H1 (cell line): Measurements from ENCODE around the gene TEX10. TPM values are rescaled to one million over a fixed set of nuclear protein-coding genes. Genes with fewer than 3 reads are reported as not detected.

Experiments
- CTCF ChIA-PET: fragments of 300-600 bp; sonication (Branson Sonifier 250); formaldehyde crosslinking; loops from one replicate; lab custom pipeline; 2021; ENCODE audit not compliant: partially characterized antibody; lab: Charles Lee
- POLR2A ChIA-PET: fragments of 300-600 bp; sonication (Branson Sonifier 250); formaldehyde crosslinking; loops from one replicate; lab custom pipeline; 2021; ENCODE audit warnings: inconsistent platforms; ENCODE audit not compliant: partially characterized antibody; lab: Charles Lee
- DNase-seq, 2 experiments: peaks; one replicate each; pipeline versions ENCODE4 v3.0.0 to v3.0.0-alpha.2; 2010 to 2022; ENCODE audit warnings: low spot score in 2 of 2, low read depth in 1 of 2, mixed read lengths in 1 of 2
- FAIRE-seq: peaks from 2 replicates; lab custom pipeline; 2011; peaks lifted over from hg19 to GRCh38; lab: Jason Lieb, UNC
- H2AFZ ChIP-seq: 2 replicates; pipeline ENCODE4 v1.8.1; 2012; ENCODE audit warnings: low read length, inconsistent platforms
- H2AK5ac ChIP-seq: 2 replicates; pipeline ENCODE4 v1.6.1; 2013; ENCODE audit warnings: low read depth, low read length
- H2BK120ac ChIP-seq: replicated peaks from 2 replicates; pipeline ENCODE3; 2013; ENCODE audit warnings: low read depth, low read length, inconsistent platforms
- H2BK12ac ChIP-seq: 2 replicates; pipeline ENCODE4 v1.6.1; 2013; ENCODE audit warnings: low read depth, low read length
- H2BK15ac ChIP-seq: 2 replicates; pipeline ENCODE4 v1.6.1; 2013; ENCODE audit warnings: low read length
- H2BK20ac ChIP-seq: 2 replicates; pipeline ENCODE4 v1.6.1; 2013; ENCODE audit warnings: low read length
- H2BK5ac ChIP-seq: 2 replicates; pipeline ENCODE4 v1.6.1; 2013; ENCODE audit warnings: low read depth, low read length
- H3K14ac ChIP-seq: 2 replicates; pipeline ENCODE4 v1.6.1; 2013; ENCODE audit warnings: inconsistent platforms; ENCODE audit not compliant: insufficient read length
- H3K18ac ChIP-seq: 2 replicates; pipeline ENCODE4 v1.6.1; 2013; ENCODE audit warnings: low read length; ENCODE audit errors: extremely low read depth
- H3K23ac ChIP-seq: 2 replicates; pipeline ENCODE4 v1.6.1; 2013; ENCODE audit warnings: inconsistent platforms; ENCODE audit not compliant: insufficient read length
- H3K23me2 ChIP-seq: 2 replicates; pipeline ENCODE4 v1.6.1; 2013; ENCODE audit warnings: low read depth, low read length
- H3K27ac ChIP-seq: 2 replicates; pipeline ENCODE4 v1.6.1; 2011; ENCODE audit warnings: low read depth, low read length, inconsistent platforms
- H3K27me3 ChIP-seq, 4 experiments: replicated peaks in 1 of 4; 1 replicate in 1 of 4; 2 replicates in 3 of 4; pipeline versions ENCODE4 v1.6.1 to v1.8.1; 2011 to 2013; ENCODE audit warnings: low read length in 3 of 4, mild to moderate bottlenecking in 3 of 4, inconsistent platforms in 2 of 4, mixed read lengths in 2 of 4, moderate library complexity in 1 of 4; ENCODE audit not compliant: control insufficient read depth in 3 of 4, insufficient read depth in 3 of 4; ENCODE audit errors: extremely low read depth in 1 of 4
- H3K36me3 ChIP-seq, 4 experiments: 2 replicates each; pipeline versions ENCODE4 v1.6.1 to v1.8.1; 2011 to 2013; ENCODE audit warnings: mild to moderate bottlenecking in 4 of 4, low read length in 3 of 4, moderate library complexity in 2 of 4, control low read depth in 1 of 4, inconsistent platforms in 1 of 4; ENCODE audit not compliant: insufficient read depth in 4 of 4, control insufficient read depth in 2 of 4
- H3K4ac ChIP-seq: replicated peaks from 2 replicates; pipeline ENCODE3; 2013; ENCODE audit warnings: low read length, low read depth, mixed read lengths, inconsistent platforms; ENCODE audit not compliant: insufficient read length
- H3K4me1 ChIP-seq, 4 experiments: replicated peaks in 1 of 4; 1 replicate in 1 of 4; 2 replicates in 3 of 4; pipeline versions ENCODE4 v1.6.1 to v1.8.1; 2011 to 2013; ENCODE audit warnings: low read length in 3 of 4, inconsistent platforms in 2 of 4, mixed read lengths in 1 of 4; ENCODE audit not compliant: insufficient read depth in 4 of 4, control insufficient read depth in 3 of 4
- H3K4me2 ChIP-seq, 2 experiments: 2 replicates each; pipeline versions ENCODE4 v1.6.1 to v1.8.1; 2011 to 2013; ENCODE audit warnings: low read depth in 2 of 2, low read length in 2 of 2, control low read depth in 1 of 2, inconsistent platforms in 1 of 2, mild to moderate bottlenecking in 1 of 2; ENCODE audit not compliant: insufficient read depth in 1 of 2
- H3K4me3 ChIP-seq, 4 experiments: fragments of 200-600, 300-600 bp in 1 of 4; sonication (generic), shearing (Covaris generic), sonication (Bioruptor Twin) in 1 of 4; 2 replicates each; pipeline versions ENCODE4 v1.5.1 to v1.8.1; 2011 to 2016; ENCODE audit warnings: low read length in 4 of 4, low read depth in 3 of 4, control low read depth in 2 of 4, inconsistent platforms in 2 of 4, mild to moderate bottlenecking in 2 of 4, mixed read lengths in 1 of 4, moderate library complexity in 1 of 4; ENCODE audit not compliant: insufficient read depth in 2 of 4; ENCODE audit errors: extremely low read depth in 1 of 4
- H3K56ac ChIP-seq: replicated peaks from 2 replicates; pipeline ENCODE3; 2013; ENCODE audit warnings: low read depth, mild to moderate bottlenecking, mixed read lengths, low read length, inconsistent platforms; ENCODE audit not compliant: insufficient read length
- H3K79me1 ChIP-seq: 2 replicates; pipeline ENCODE4 v1.6.1; 2013; ENCODE audit warnings: low read depth, low read length, control low read depth
- H3K79me2 ChIP-seq, 2 experiments: 2 replicates each; pipeline versions ENCODE4 v1.6.1 to v1.8.1; 2012 to 2013; ENCODE audit warnings: low read length in 2 of 2, mild to moderate bottlenecking in 2 of 2, inconsistent platforms in 1 of 2; ENCODE audit not compliant: insufficient read depth in 2 of 2, control insufficient read depth in 1 of 2
- H3K9ac ChIP-seq, 4 experiments: replicated peaks in 1 of 4; 1 replicate in 1 of 4; 2 replicates in 3 of 4; pipeline versions ENCODE4 v1.6.1 to v1.8.1; 2011 to 2013; ENCODE audit warnings: low read depth in 3 of 4, low read length in 3 of 4, control low read depth in 2 of 4, mild to moderate bottlenecking in 2 of 4, moderate library complexity in 2 of 4, inconsistent platforms in 1 of 4; ENCODE audit errors: extremely low read depth in 1 of 4
- H3K9me3 ChIP-seq, 2 experiments: 2 replicates each; pipeline versions ENCODE4 v1.6.1 to v1.8.1; 2012 to 2013; ENCODE audit warnings: mild to moderate bottlenecking in 2 of 2, moderate library complexity in 2 of 2, control low read depth in 1 of 2, inconsistent platforms in 1 of 2, low read depth in 1 of 2, low read length in 1 of 2, mixed read lengths in 1 of 2; ENCODE audit not compliant: insufficient read depth in 2 of 2
- H4K20me1 ChIP-seq, 2 experiments: replicated peaks in 1 of 2; 2 replicates each; pipeline versions ENCODE3 to v1.8.1; 2011 to 2013; ENCODE audit warnings: inconsistent platforms in 2 of 2, low read length in 2 of 2, mild to moderate bottlenecking in 1 of 2; ENCODE audit not compliant: insufficient read depth in 2 of 2, control insufficient read depth in 1 of 2
- H4K5ac ChIP-seq: 2 replicates; pipeline ENCODE4 v1.6.1; 2013; ENCODE audit warnings: low read length, low read depth, mixed read lengths, inconsistent platforms; ENCODE audit not compliant: insufficient read length
- H4K8ac ChIP-seq: 2 replicates; pipeline ENCODE4 v1.8.0; 2013; ENCODE audit warnings: mild to moderate bottlenecking, moderate library complexity, low read length, inconsistent platforms; ENCODE audit not compliant: insufficient read depth; ENCODE audit errors: extremely low read depth
- H4K91ac ChIP-seq: replicated peaks from 2 replicates; pipeline ENCODE3; 2013; ENCODE audit warnings: low read length, mixed read lengths, inconsistent platforms; ENCODE audit not compliant: insufficient read length
- ASH2L ChIP-seq: fragments of 200-600, 300-600 bp; sonication (generic); IDR thresholded peaks from one replicate; pipeline ENCODE4 v1.7.1; 2017; ENCODE audit warnings: low read length
- BACH1 ChIP-seq: IDR thresholded peaks from 2 replicates; pipeline ENCODE4 v1.6.1; 2012; ENCODE audit warnings: low read length, improper control_type of control experiment
- BCL11A ChIP-seq, 2 experiments: IDR thresholded peaks; one replicate each; pipeline ENCODE4 v1.6.1; 2011; ENCODE audit warnings: low read depth in 2 of 2, low read length in 2 of 2, mild to moderate bottlenecking in 2 of 2
- CBX5 ChIP-seq: fragments of 300-800, 300-1000 bp; sonication (generic); IDR thresholded peaks from 2 replicates; pipeline ENCODE4 v1.7.1; 2016; ENCODE audit warnings: antibody characterized with exemption, low read length, low read depth
- CBX8 ChIP-seq: fragments of 300-800, 300-1000 bp; sonication (generic); IDR thresholded peaks from 2 replicates; pipeline ENCODE4 v1.7.1; 2016; ENCODE audit warnings: low read depth, low read length, borderline replicate concordance
- CHD1 ChIP-seq: IDR thresholded peaks from 2 replicates; pipeline ENCODE4 v1.6.1; 2012; ENCODE audit warnings: low read depth, low read length, improper control_type of control experiment
- CHD2 ChIP-seq: IDR thresholded peaks from 2 replicates; pipeline ENCODE4 v1.6.1; 2012; ENCODE audit warnings: low read length, improper control_type of control experiment
- JUND ChIP-seq: IDR thresholded peaks from 2 replicates; pipeline ENCODE4 v1.6.1; 2011; ENCODE audit warnings: mild to moderate bottlenecking, improper control_type of control experiment, low read length
- KDM4A ChIP-seq: IDR thresholded peaks from one replicate; pipeline ENCODE4 v1.7.1; 2012; ENCODE audit warnings: low read depth, mild to moderate bottlenecking, moderate library complexity, low read length, inconsistent platforms; ENCODE audit not compliant: severe bottlenecking
- MAX ChIP-seq: IDR thresholded peaks from 2 replicates; pipeline ENCODE4 v1.6.1; 2012; ENCODE audit warnings: inconsistent platforms
- RNF2 ChIP-seq: fragments of 200-900, 300-1000 bp; sonication (generic); IDR thresholded peaks from 2 replicates; pipeline ENCODE4 v1.7.1; 2016; ENCODE audit warnings: borderline replicate concordance, low read depth, mild to moderate bottlenecking, antibody characterized with exemption, low read length; ENCODE audit not compliant: poor library complexity, severe bottlenecking; ENCODE audit errors: missing control alignments
- TAF7 ChIP-seq: optimal IDR thresholded peaks from 2 replicates; pipeline ENCODE3; 2011; ENCODE audit warnings: low read depth, mild to moderate bottlenecking, inconsistent platforms, low read length, moderate library complexity, borderline replicate concordance
- USF2 ChIP-seq: IDR thresholded peaks from 2 replicates; pipeline ENCODE4 v1.6.1; 2011; ENCODE audit warnings: low read length, improper control_type of control experiment
- WGBS, 2 experiments: shearing (Covaris generic) in 1 of 2; methylation state at CpG; one replicate each; pipeline versions ENCODE4 v1.1.6 to v1.1.7; 2013 to 2015; ENCODE audit warnings: low lambda C conversion rate in 2 of 2, mixed read lengths in 2 of 2, inconsistent platforms in 1 of 2, low coverage in 1 of 2, missing lambda C conversion rate in 1 of 2; ENCODE audit not compliant: insufficient replicate concordance in 2 of 2, insufficient coverage in 1 of 2, insufficient read length in 1 of 2; ENCODE audit errors: extremely low coverage in 1 of 2, missing lambda C conversion rate in 1 of 2; 5-methylcytosine and 5-hydroxymethylcytosine counted together
- polyA plus RNA-seq, 7 experiments: library from polyadenylated mRNA; depleted of rRNA in 3 of 7; stranded (reverse) in 5 of 7; unstranded in 2 of 7; fragments of >200 nt in 5 of 7; fragments of 200-250 nt in 2 of 7; gene quantifications; 1 replicate in 5 of 7; 2 replicates in 1 of 7; 4 replicates in 1 of 7; pipeline versions ENCODE4 v1.2.1 to v1.2.3, GENCODE V29; 2011 to 2013; ENCODE audit warnings: missing spikeins in 2 of 7, mixed read lengths in 2 of 7
- total RNA-seq: library from RNA; stranded (reverse); fragmentation: NEBNext Ultra II Directional; extraction: Animal tissue kit (Norgen Biotek cat#: 25700); gene quantifications from 2 replicates; pipeline ENCODE4 v1.2.1, GENCODE V29; 2021

Gene TEX10
- total and polyA plus RNA-seq, 2 of the 8 experiments (the other 6 are each of a cell fraction or from before 2014, with no cell fraction given) = 46.9 to 81.0 TPM

GRCh38 chr9:100366121-100366520 is 13.4 kb upstream of the TEX10 start:
- Histone ChIP-seq H3K4me2 (no peak overlapping the region), H2BK15ac (no peak overlapping the region), H3K27ac (no peak overlapping the region), H3K56ac (no peak overlapping the region), H2BK20ac (no peak overlapping the region), H3K14ac (no peak overlapping the region), H3K79me2 (no peaks in the 10 kb centered on the region), H3K4me1 (no peaks in the 10 kb centered on the region), H3K4ac (no peak overlapping the region), H3K79me1 (no peaks in the 10 kb centered on the region), H3K23ac (no peak overlapping the region), H3K4me3 (no peak overlapping the region), H3K9ac (no peak overlapping the region), H3K9me3 (peaks cover 24 to 29% of the 10 kb centered on the region in 2 experiments), H2AFZ (no peak overlapping the region), H2BK120ac (no peak overlapping the region), H4K20me1 (no peaks in the 10 kb centered on the region), H4K8ac (no peak overlapping the region), H4K5ac (no peak overlapping the region), H3K23me2 (no peaks in the 10 kb centered on the region), H2BK5ac (no peak overlapping the region), H3K36me3 (peaks cover 0 to 7% (median 2%) of the 10 kb centered on the region in 4 experiments; a peak in 2 of 8 replicates), H2AK5ac (no peak overlapping the region), H2BK12ac (no peak overlapping the region), H3K27me3 (no peaks in the 10 kb centered on the region), H4K91ac (no peak overlapping the region), H3K18ac (no peak overlapping the region)
- POLR2A ChIA-PET = interaction anchor here (3.9 kb wide), 1 partner anchor 12 kb away, joined by 32 read pairs; the partner anchor contains the start of gene TEX10
- CTCF ChIA-PET = interaction anchor here (1.0 kb wide), 1 partner anchor 12 kb away, joined by 4 read pairs; no protein-coding TSS in a partner anchor
- WGBS, 2 experiments = 90% methylated on average over 5 of the region's 5 CpGs; no CpG with 5 or more reads in 1 of the 2 experiments
- FAIRE-seq (no peak), DNase-seq (no peak)
- TF ChIP-seq JUND (no peak), ASH2L (no peak), RNF2 (no peak), BACH1 (no peak), USF2 (no peak), BCL11A (IDR thresholded peaks at IDR 0.05; ENCODE audit: low read depth in 2 of 2, low read length in 2 of 2) (no peak), TAF7 (no peak), CHD1 (no peak), KDM4A (no peak), CBX8 (no peak), CHD2 (no peak), CBX5 (no peak), MAX (no peak)
